Activated gamma-delta T cell treated with anti-CD3 and anti-CD28 coated beads, Interleukin-2, amount 50 U/mL, for 16 hours (primary cell): ENCODE data around the gene AZU1.
"Not testable (repeated sequence)": the region's sequence is repeated elsewhere in the genome, so short reads cannot be mapped to it uniquely, and the experiment has no call there.

ENCODE experiments used
- DNase-seq: peaks from one replicate; pipeline ENCODE4 v3.0.0-alpha.2; 2020; ENCODE audit warnings: low read depth

The AZU1 gene

DNA sequence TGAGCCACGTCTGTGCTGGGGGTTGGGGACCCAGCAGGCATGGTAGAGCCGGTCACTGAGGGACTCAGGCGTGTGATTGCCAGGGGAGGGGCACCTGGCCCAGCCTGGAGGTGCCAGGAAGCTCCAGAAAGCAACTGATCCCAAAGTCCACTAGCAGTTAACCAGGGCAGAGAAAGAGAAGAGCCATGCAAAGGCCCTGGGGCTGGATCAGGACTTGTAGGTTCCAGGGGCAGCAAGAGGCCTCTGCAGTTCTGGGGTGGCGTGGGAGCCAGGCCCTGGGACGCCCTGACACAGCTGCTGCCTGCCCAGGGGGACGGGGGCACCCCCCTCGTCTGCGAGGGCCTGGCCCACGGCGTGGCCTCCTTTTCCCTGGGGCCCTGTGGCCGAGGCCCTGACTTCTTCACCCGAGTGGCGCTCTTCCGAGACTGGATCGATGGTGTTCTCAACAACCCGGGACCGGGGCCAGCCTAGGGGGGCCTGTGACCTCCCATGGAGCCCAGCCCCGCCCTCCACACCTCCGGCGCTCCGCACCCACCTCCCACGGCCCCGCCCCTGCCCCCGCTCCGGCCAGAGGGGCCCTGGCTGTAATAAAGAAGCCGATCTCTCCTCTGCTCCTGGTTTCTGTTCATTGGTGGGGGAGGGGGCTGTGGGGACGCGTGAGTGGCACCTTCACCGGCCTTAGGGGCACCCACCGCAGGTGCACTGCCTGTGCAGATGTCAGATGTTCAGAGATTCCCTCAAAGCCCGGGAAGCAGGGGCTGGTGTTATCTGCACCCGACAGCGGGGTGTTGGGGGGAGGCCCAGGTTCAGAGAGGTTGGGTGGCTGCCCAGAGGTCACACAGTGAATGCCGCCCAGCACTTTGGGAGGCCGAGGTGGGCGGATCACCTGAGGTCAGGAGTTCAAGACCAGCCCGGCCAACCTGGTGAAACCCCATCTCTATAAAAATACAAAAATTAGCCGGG lies 4.1 kb downstream of the AZU1 start:
- DNase-seq, result no peak

- no peak for DNase-seq
Observed at GRCh38 chr19:834216-834615, 6.6 kb downstream of the AZU1 start.

DNA sequence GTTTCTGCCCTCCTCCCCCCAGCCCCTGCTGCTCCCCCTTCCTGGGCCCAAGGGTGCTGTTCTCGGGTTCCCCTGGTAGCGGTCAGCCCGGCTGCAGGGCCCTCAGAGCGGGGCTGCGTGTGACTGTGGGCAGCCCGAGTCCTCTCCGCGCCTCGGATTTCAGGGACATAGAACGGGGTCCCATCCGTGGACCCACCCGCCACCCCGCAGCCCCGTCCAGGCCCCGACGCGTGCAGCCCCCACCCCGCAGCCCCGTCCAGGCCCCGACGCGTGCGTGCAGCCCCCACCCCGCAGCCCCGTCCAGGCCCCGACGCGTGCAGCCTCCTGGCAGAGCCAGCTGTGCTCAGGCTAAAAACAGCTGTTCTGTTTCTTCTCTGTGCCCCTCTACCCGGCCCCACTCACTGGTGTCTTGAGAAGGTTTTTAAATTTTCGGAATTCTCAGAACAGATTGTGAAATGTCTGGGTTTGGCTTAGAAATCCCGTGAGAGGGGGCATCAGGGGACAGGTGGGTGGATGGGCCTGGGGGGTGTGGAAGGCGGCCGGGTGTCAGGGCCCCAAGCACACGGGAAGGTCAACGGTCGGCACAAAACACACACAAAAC lies 7.7 kb downstream of the AZU1 start:
- DNase-seq, result no peak

GRCh38 chr19:840519-841206 lies 13.0 kb downstream of the AZU1 start, which contains the start of gene PRTN3:
TSS of gene PRTN3 (plus strand) at chr19:840999. CDS start at chr19:841009, 10 bp downstream.
- DNase-seq, result no peak

GRCh38 chr19:842802-843179 lies 15.2 kb downstream of the AZU1 start:
- DNase-seq, result not testable (repeated sequence)

GRCh38 chr19:843180-843835 lies 15.7 kb downstream of the AZU1 start:
- no peak for DNase-seq

- DNase-seq, result no peak
Observed at GRCh38 chr19:843836-844545, 16.4 kb downstream of the AZU1 start.

GRCh38 chr19:844546-844971 lies 16.9 kb downstream of the AZU1 start:
- DNase-seq, result no peak

GRCh38 chr19:845707-846521 lies 18.3 kb downstream of the AZU1 start:
- DNase-seq, result no peak

DNA sequence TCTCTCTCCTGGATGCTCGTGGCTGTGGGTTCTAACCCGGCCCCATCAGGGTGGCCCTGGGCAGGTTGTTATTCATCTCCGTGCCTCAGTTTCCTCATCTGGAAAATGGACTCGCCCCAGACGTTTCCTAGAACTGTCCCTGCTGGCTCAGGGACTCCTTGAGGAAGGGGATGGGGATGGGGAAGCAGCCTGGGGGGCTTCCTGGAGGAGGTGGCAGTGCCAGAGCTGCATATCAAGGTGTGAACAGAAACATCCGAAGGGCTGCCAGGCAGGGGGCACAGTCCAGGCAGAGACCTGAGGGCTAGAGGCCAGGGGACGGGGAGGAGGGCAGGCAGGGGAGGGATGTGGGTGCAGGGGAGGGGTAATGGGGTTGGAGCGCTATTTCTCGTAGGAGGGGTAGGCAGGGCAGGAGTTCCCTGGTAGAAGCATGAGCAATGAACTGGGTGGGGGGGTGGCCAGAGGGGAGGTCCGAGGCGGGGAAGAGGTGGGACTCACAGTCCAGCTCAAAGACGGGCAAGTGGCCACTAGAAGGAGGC lies 20.8 kb downstream of the AZU1 start:
- DNase-seq, result no peak

GRCh38 chr19:849195-849594 lies 21.6 kb downstream of the AZU1 start:
- not testable (repeated sequence) for DNase-seq

- DNase-seq, result no peak
Observed at GRCh38 chr19:850221-850978, 22.8 kb downstream of the AZU1 start.

- no peak for DNase-seq
Observed at GRCh38 chr19:850979-851335, 23.3 kb downstream of the AZU1 start.

GRCh38 chr19:852136-853013 lies 24.7 kb downstream of the AZU1 start, which contains the start of gene ELANE:
TSS of gene ELANE (plus strand) at chr19:852303. CDS start at chr19:852329, 26 bp downstream.
- no peak for DNase-seq

GRCh38 chr19:853014-853585 lies 25.5 kb downstream of the AZU1 start:
- DNase-seq, result no peak

DNA sequence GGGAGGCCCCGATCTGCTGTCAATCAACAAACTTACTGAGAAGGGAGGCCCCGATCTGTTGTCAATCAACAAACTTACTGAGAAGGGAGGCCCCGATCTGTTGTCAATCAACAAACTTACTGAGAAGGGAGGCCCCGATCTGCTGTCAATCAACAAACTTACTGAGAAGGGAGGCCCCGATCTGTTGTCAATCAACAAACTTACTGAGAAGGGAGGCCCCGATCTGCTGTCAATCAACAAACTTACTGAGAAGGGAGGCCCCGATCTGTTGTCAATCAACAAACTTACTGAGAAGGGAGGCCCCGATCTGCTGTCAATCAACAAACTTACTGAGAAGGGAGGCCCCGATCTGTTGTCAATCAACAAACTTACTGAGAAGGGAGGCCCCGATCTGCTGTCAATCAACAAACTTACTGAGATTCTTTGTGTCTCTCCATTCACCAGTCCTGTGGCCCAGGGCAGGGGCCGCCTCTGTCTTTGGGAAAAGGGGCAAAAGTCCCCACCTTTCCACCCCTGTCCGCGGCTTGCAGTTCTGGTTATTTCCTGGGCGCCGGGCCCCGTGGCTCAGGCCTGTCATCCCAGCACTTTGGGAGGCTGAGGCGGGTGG lies 26.1 kb downstream of the AZU1 start:
- not testable (repeated sequence) for DNase-seq

DNA sequence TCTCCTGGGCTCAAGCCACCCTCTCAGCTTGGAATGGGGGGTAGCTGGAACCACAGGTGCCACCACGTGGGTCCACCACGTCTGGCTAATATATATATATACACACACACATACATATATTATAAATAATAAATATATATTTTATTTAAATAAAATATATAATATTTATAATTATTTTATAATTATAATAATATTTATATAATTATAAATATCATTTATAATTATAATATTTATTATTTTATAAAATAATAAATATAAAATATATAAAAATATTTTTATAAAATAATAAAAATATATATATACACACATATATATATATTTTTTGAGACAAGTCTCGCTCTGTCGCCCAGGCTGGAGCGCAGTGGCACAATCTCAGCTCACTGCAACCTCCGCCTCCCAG lies 26.9 kb downstream of the AZU1 start:
- no peak for DNase-seq

- DNase-seq, result no peak
Observed at GRCh38 chr19:855142-855541, 27.5 kb downstream of the AZU1 start.
